ENCODE data around the gene SAPCD2.

The SAPCD2 gene

DNA sequence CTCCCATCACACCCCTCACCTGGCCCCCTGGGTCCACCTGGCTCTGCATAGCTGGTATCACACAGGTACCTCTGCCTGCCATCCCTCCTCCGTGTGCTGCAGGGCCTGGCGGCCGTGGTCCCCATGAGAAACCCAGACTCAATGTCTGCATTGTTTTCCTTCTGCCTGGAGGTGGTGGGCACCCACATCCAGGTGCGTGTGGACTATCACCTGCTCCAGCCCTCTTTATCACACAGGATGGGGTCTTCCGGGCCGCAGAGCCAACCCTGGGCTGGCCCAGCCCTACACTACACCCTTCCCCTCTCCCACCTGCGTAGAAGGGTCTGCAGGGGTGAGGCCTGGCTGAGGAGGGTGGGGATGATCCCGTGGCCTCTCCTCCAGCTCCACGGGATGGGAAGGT, 31.4 kb downstream of the SAPCD2 start:
- TF ChIP-seq SP1 (IDR thresholded peaks at IDR 0.05): no peak
- TF ChIP-seq HDGF (IDR thresholded peaks at IDR 0.05; ENCODE audit: borderline replicate concordance): no peak
- TF ChIP-seq BHLHE40 (IDR thresholded peaks at IDR 0.05; ENCODE audit: borderline replicate concordance): no peak
- no peak for TF ChIP-seq NFRKB (IDR thresholded peaks at IDR 0.05)
- TF ChIP-seq CTBP1 (IDR thresholded peaks at IDR 0.05; ENCODE audit: borderline replicate concordance): no peak
- TF ChIP-seq LEF1 (IDR thresholded peaks at IDR 0.05; ENCODE audit: borderline replicate concordance): no peak
- no peak for TF ChIP-seq ELF4 (IDR thresholded peaks at IDR 0.05)
- no peak for TF ChIP-seq FOXK2 (IDR thresholded peaks at IDR 0.05)
- TF ChIP-seq L3MBTL2 (conservative IDR thresholded peaks at IDR 0.05): no peak
- TF ChIP-seq FOXM1 (IDR thresholded peaks at IDR 0.05; ENCODE audit: borderline replicate concordance): no peak
- no peak for TF ChIP-seq SUZ12 (IDR thresholded peaks at IDR 0.05)
- TF ChIP-seq FOXA1 (IDR thresholded peaks at IDR 0.05): no peak
- TF ChIP-seq ARNT (IDR thresholded peaks at IDR 0.05): no peak
- no peak for TF ChIP-seq ZNF384 (IDR thresholded peaks at IDR 0.05)
- no peak for TF ChIP-seq TARDBP (IDR thresholded peaks at IDR 0.05)
- TF ChIP-seq, protein P1, sequence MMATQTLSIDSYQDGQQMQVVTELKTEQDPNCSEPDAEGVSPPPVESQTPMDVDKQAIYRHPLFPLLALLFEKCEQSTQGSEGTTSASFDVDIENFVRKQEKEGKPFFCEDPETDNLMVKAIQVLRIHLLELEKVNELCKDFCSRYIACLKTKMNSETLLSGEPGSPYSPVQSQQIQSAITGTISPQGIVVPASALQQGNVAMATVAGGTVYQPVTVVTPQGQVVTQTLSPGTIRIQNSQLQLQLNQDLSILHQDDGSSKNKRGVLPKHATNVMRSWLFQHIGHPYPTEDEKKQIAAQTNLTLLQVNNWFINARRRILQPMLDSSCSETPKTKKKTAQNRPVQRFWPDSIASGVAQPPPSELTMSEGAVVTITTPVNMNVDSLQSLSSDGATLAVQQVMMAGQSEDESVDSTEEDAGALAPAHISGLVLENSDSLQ (IDR thresholded peaks at IDR 0.05): no peak
- CTCF ChIA-PET: no interaction called here
- no peak for DNase-seq (ENCODE audit: extremely low spot score)
- POLR2A ChIA-PET: no interaction called here

DNA sequence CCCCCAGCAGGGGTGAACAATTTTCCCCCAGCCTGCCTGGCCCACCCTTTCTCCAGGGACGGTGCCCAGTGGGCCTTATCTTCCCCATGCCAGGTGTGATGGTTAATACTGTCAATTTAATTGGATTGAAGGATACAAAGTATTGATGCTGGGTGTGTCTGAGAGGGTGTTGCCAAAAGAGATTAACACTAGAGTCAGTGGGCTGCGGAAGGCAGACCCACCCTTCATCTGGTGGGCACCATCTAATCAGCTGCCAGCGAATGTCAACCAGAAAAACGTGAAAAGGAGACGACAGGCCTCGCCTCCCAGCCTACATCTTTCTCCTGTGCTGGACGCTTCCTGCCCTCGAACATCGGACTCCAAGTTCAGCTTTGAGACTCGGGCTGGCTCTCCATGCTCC, 32.9 kb downstream of the SAPCD2 start:
- no peak for DNase-seq (ENCODE audit: extremely low spot score)
- ChIA-PET CTCF (interaction anchor here (0.6 to 1.6 kb wide), 2 partner anchors 28 to 89 kb away, joined by 3 to 7 read pairs; no protein-coding TSS in a partner anchor), POLR2A (interaction anchor here (3.0 kb wide), 1 partner anchor 88 kb away, joined by 14 read pairs; no protein-coding TSS in a partner anchor)
- TF ChIP-seq TARDBP (IDR thresholded peaks at IDR 0.05) (no peak), ZNF384 (IDR thresholded peaks at IDR 0.05) (no peak), FOXM1 (IDR thresholded peaks at IDR 0.05; ENCODE audit: borderline replicate concordance) (no peak), SUZ12 (IDR thresholded peaks at IDR 0.05) (no peak), ARNT (IDR thresholded peaks at IDR 0.05) (no peak), HDGF (IDR thresholded peaks at IDR 0.05; ENCODE audit: borderline replicate concordance) (no peak), CTBP1 (IDR thresholded peaks at IDR 0.05; ENCODE audit: borderline replicate concordance) (no peak), FOXK2 (IDR thresholded peaks at IDR 0.05) (no peak), SP1 (IDR thresholded peaks at IDR 0.05) (no peak)
- TF ChIP-seq, protein P1 (IDR thresholded peaks at IDR 0.05): no peak

DNA sequence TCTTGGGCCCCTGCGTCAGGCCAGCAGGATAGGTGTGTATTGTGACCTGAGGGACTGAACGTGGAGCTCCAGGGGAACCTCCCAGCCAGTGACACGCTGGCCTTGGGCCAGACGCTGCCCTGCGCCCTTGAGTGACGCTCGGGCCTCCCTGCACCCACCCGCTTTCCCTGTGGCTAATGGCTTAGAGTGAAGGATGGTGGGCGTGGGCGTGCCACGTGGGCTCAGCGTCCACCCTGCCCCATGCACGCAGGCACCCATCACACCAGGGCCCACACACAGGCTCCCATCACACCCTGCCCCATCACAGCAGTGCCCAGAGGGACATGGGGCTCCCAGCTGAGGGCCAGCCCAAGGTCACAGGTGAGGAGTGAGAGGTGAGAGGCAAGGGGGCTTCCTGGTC, 33.3 kb downstream of the SAPCD2 start:
- ChIA-PET CTCF (interaction anchor here (0.6 to 1.6 kb wide), 2 partner anchors 28 to 89 kb away, joined by 3 to 7 read pairs; no protein-coding TSS in a partner anchor), POLR2A (interaction anchor here (0.6 to 3.0 kb wide), 2 partner anchors 83 to 88 kb away, joined by 3 to 14 read pairs; no protein-coding TSS in a partner anchor)
- DNase-seq (ENCODE audit: extremely low spot score): no peak
- TF ChIP-seq FOXA1 (IDR thresholded peaks at IDR 0.05) (no peak), TARDBP (IDR thresholded peaks at IDR 0.05) (no peak)

DNA sequence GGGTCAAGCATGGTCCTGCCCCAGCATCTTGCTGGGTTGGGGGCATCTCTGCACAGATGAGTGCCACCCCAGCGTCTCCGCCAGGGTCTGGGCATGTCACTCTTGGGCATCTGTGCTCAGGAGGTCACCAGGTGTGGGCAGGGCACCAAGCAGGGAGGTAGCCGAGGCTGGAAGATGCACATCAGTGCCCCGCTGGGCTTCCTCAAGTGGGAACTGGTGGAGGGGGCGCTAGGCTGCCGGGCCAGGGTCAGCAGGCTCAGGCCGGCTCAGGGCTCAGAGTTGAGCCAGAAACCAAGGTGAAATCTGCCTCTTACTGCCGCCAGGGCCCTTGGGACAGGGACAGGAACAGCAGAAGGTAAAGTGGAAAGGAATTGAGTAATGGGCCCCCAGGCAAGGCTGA, 34.4 kb downstream of the SAPCD2 start:
- DNase-seq (ENCODE audit: extremely low spot score): no peak
- ChIA-PET CTCF (interaction anchor here (0.5 to 2.5 kb wide), 11 partner anchors 8 to 181 kb away, joined by 3 to 45 read pairs (median 4); partner anchors contain the start of gene NPDC1), POLR2A (interaction anchor here (3.0 kb wide), 1 partner anchor 87 kb away, joined by 14 read pairs; no protein-coding TSS in a partner anchor)
- TF ChIP-seq ZNF384 (IDR thresholded peaks at IDR 0.05) (no peak), FOXA1 (IDR thresholded peaks at IDR 0.05) (no peak), FOXK2 (IDR thresholded peaks at IDR 0.05) (no peak), SP1 (IDR thresholded peaks at IDR 0.05) (no peak), BHLHE40 (IDR thresholded peaks at IDR 0.05; ENCODE audit: borderline replicate concordance) (no peak), NFRKB (IDR thresholded peaks at IDR 0.05) (no peak), L3MBTL2 (conservative IDR thresholded peaks at IDR 0.05) (no peak), ARNT (IDR thresholded peaks at IDR 0.05) (no peak), SUZ12 (IDR thresholded peaks at IDR 0.05) (no peak), TARDBP (IDR thresholded peaks at IDR 0.05) (no peak), LEF1 (IDR thresholded peaks at IDR 0.05; ENCODE audit: borderline replicate concordance) (no peak), ELF4 (IDR thresholded peaks at IDR 0.05) (no peak), FOXM1 (IDR thresholded peaks at IDR 0.05; ENCODE audit: borderline replicate concordance) (no peak), CTBP1 (IDR thresholded peaks at IDR 0.05; ENCODE audit: borderline replicate concordance) (no peak), HDGF (IDR thresholded peaks at IDR 0.05; ENCODE audit: borderline replicate concordance) (no peak)
- TF ChIP-seq, protein P1 (IDR thresholded peaks at IDR 0.05): no peak

DNA sequence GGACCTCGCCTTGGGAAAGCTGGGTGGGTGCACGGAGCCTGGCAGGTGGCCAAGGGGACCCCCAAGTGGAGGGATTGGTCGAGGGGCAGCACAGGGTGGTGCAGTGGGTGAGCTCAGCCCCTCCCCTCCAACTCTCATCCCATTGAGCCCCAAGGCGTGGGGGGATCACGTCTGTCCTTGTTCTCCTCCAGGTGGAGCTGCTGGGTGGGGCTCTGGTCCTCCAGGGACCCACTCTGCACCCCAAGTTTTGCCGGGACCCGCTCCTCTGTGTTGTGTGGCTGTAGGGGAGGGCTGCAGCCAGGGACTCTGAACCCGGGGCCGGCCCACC, 34.9 kb downstream of the SAPCD2 start:
- CTCF ChIA-PET: interaction anchor here (0.5 to 2.5 kb wide), 17 partner anchors 9 to 249 kb away, joined by 3 to 45 read pairs (median 4); partner anchors contain the start of genes AJM1 and NPDC1
- DNase-seq (ENCODE audit: extremely low spot score): no peak
- POLR2A ChIA-PET: interaction anchor here (0.9 to 3.0 kb wide), 4 partner anchors 42 to 138 kb away, joined by 3 to 14 read pairs (median 3); partner anchors contain the start of gene MAN1B1
- TF ChIP-seq, protein P1 (IDR thresholded peaks at IDR 0.05): no peak
- no peak for TF ChIP-seq SUZ12 (IDR thresholded peaks at IDR 0.05)
- TF ChIP-seq L3MBTL2 (conservative IDR thresholded peaks at IDR 0.05): no peak
- no peak for TF ChIP-seq FOXA1 (IDR thresholded peaks at IDR 0.05)
- no peak for TF ChIP-seq TARDBP (IDR thresholded peaks at IDR 0.05)
- TF ChIP-seq FOXM1 (IDR thresholded peaks at IDR 0.05; ENCODE audit: borderline replicate concordance): no peak
- no peak for TF ChIP-seq CTBP1 (IDR thresholded peaks at IDR 0.05; ENCODE audit: borderline replicate concordance)
- no peak for TF ChIP-seq HDGF (IDR thresholded peaks at IDR 0.05; ENCODE audit: borderline replicate concordance)
- TF ChIP-seq SP1 (IDR thresholded peaks at IDR 0.05): no peak
- TF ChIP-seq NFRKB (IDR thresholded peaks at IDR 0.05): no peak
- no peak for TF ChIP-seq BHLHE40 (IDR thresholded peaks at IDR 0.05; ENCODE audit: borderline replicate concordance)
- TF ChIP-seq ARNT (IDR thresholded peaks at IDR 0.05): no peak
- TF ChIP-seq ZNF384 (IDR thresholded peaks at IDR 0.05): no peak
- TF ChIP-seq LEF1 (IDR thresholded peaks at IDR 0.05; ENCODE audit: borderline replicate concordance): no peak
- no peak for TF ChIP-seq FOXK2 (IDR thresholded peaks at IDR 0.05)
- TF ChIP-seq ELF4 (IDR thresholded peaks at IDR 0.05): no peak
